HepG2 (cell line): Measurements from ENCODE around the gene CNTRL. TPM values are rescaled to one million over a fixed set of nuclear protein-coding genes. Genes with fewer than 3 reads are reported as not detected.

ENCODE experiments used
- ATAC-seq: fragments of 200-7000 bp; cut with Tn5 transposase; 3 replicates; pipeline ENCODE4 v1.9.1; 2020; ENCODE audit warnings: mild to moderate bottlenecking, moderate library complexity
- BruUV-seq: library from RNA; stranded (reverse); fragments of 400-500 nt; replicated peaks from 2 replicates; lab custom pipeline; 2021; lab: Mats Ljungman, UMichigan
- CTCF ChIA-PET: fragments of 300-600 bp; formaldehyde crosslinking; extraction: SDS; loops from one replicate; lab custom pipeline; 2021; ENCODE audit warnings: low total read pairs, inconsistent platforms, low intra/inter-chr PET ratio; lab: Yijun Ruan, JAX
- POLR2A ChIA-PET: fragments of 350-600 bp; sonication (Branson Sonifier 250); formaldehyde crosslinking; loops from one replicate; lab custom pipeline; 2020; ENCODE audit warnings: antibody characterized with exemption, inconsistent platforms; lab: Yijun Ruan, JAX
- DNase-seq: peaks from one replicate; pipeline ENCODE4 v3.0.0-alpha.2; 2015; ENCODE audit warnings: low spot score
- FAIRE-seq: peaks from 3 replicates; lab custom pipeline; 2011; peaks lifted over from hg19 to GRCh38; lab: Jason Lieb, UNC
- H2AFZ ChIP-seq: one replicate; pipeline ENCODE4 v1.6.1; 2011; ENCODE audit warnings: low read length, inconsistent platforms
- H3K27ac ChIP-seq: fragments of 300-600 bp; 3 replicates; pipeline ENCODE4 v1.8.0; 2011; ENCODE audit warnings: mixed run types, mild to moderate bottlenecking, mixed read lengths, low read length, inconsistent platforms; ENCODE audit not compliant: insufficient read depth; ENCODE audit errors: extremely low read length
- H3K27me3 ChIP-seq, 2 experiments: fragments of 200-600 bp in 1 of 2; 2 replicates in 1 of 2; 3 replicates in 1 of 2; pipeline versions ENCODE4 v1.6.0 to v1.8.0; 2011; ENCODE audit warnings: low read length in 2 of 2, mild to moderate bottlenecking in 2 of 2, moderate library complexity in 2 of 2, inconsistent platforms in 1 of 2; ENCODE audit not compliant: insufficient read depth in 2 of 2, control insufficient read depth in 1 of 2
- H3K36me3 ChIP-seq, 2 experiments: fragments of 200-600 bp in 1 of 2; replicated peaks in 1 of 2; 2 replicates in 1 of 2; 3 replicates in 1 of 2; pipeline versions ENCODE4 v1.5.1 to v1.8.0; 2011; ENCODE audit warnings: low read length in 2 of 2, inconsistent platforms in 1 of 2; ENCODE audit not compliant: insufficient read depth in 2 of 2, control insufficient read depth in 1 of 2
- H3K4me1 ChIP-seq: 2 replicates; pipeline ENCODE4 v1.5.1; 2012; ENCODE audit warnings: low read length, inconsistent platforms; ENCODE audit not compliant: insufficient read depth
- H3K4me2 ChIP-seq: 2 replicates; pipeline ENCODE4 v1.6.0; 2011; ENCODE audit warnings: low read depth, low read length, inconsistent platforms
- H3K4me3 ChIP-seq, 3 experiments: fragments of 200-600 bp in 1 of 3; sonication (generic), shearing (Covaris generic) in 1 of 3; replicated peaks in 1 of 3; 2 replicates each; pipeline ENCODE4 v1.5.1; 2011 to 2016; ENCODE audit warnings: low read length in 3 of 3, inconsistent platforms in 2 of 3, low read depth in 2 of 3, mild to moderate bottlenecking in 2 of 3, control low read depth in 1 of 3, mixed read lengths in 1 of 3; ENCODE audit not compliant: insufficient read depth in 1 of 3
- H3K79me2 ChIP-seq: one replicate; pipeline ENCODE4 v1.6.1; 2011; ENCODE audit warnings: low read length, inconsistent platforms; ENCODE audit not compliant: insufficient read depth
- H3K9ac ChIP-seq: 2 replicates; pipeline ENCODE4 v1.6.0; 2011; ENCODE audit warnings: mild to moderate bottlenecking, low read depth, low read length, inconsistent platforms; ENCODE audit not compliant: insufficient read depth
- H3K9me3 ChIP-seq: 2 replicates; pipeline ENCODE4 v1.5.1; 2012; ENCODE audit warnings: mild to moderate bottlenecking, low read length
- H4K20me1 ChIP-seq: 2 replicates; pipeline ENCODE4 v1.6.0; 2011; ENCODE audit warnings: inconsistent platforms, mild to moderate bottlenecking, low read length, moderate library complexity; ENCODE audit not compliant: insufficient read depth
- CCDC6 ChIP-seq: sonication (generic); formaldehyde crosslinking; IDR thresholded peaks from 2 replicates; pipeline ENCODE4 v1.8.1; 2022; ENCODE audit warnings: mild to moderate bottlenecking, missing genetic modification reagents, moderate library complexity
- CREBL2 ChIP-seq: sonication (generic); formaldehyde crosslinking; IDR thresholded peaks from 2 replicates; pipeline ENCODE4 v1.8.1; 2023; ENCODE audit warnings: missing genetic modification reagents, mild to moderate bottlenecking, borderline replicate concordance
- DDIT3 ChIP-seq: sonication (generic); formaldehyde crosslinking; IDR thresholded peaks from 2 replicates; pipeline ENCODE4 v1.4.0; 2020; ENCODE audit warnings: mild to moderate bottlenecking, missing genetic modification reagents
- FOXP4 ChIP-seq: sonication (generic); formaldehyde crosslinking; IDR thresholded peaks from 2 replicates; pipeline ENCODE4 v1.4.0; 2020; ENCODE audit warnings: missing genetic modification reagents
- HIVEP1 ChIP-seq: sonication (generic); formaldehyde crosslinking; IDR thresholded peaks from 2 replicates; pipeline ENCODE4 v1.4.0; 2020; ENCODE audit warnings: mild to moderate bottlenecking, missing genetic modification reagents
- NFKB2 ChIP-seq: sonication (generic); formaldehyde crosslinking; IDR thresholded peaks from 2 replicates; pipeline ENCODE4 v1.4.0; 2020; ENCODE audit warnings: missing genetic modification reagents, borderline replicate concordance
- RBFOX2 ChIP-seq: fragments of 200-400 bp; formaldehyde crosslinking; IDR thresholded peaks from 2 replicates; pipeline ENCODE4 v1.6.1; 2017; ENCODE audit warnings: low read depth, mild to moderate bottlenecking, low read length
- RFX3 ChIP-seq: IDR thresholded peaks from 2 replicates; pipeline ENCODE4 v1.6.1; 2016; ENCODE audit warnings: missing biosample characterization, missing genetic modification reagents
- SIX1 ChIP-seq: sonication (generic); formaldehyde crosslinking; IDR thresholded peaks from 2 replicates; pipeline ENCODE4 v1.4.0; 2020; ENCODE audit warnings: missing genetic modification reagents, borderline replicate concordance
- STAG1 ChIP-seq: sonication (generic); formaldehyde crosslinking; IDR thresholded peaks from 2 replicates; pipeline ENCODE4 v1.4.0; 2020; ENCODE audit warnings: missing genetic modification reagents
- ZBTB2 ChIP-seq: sonication (generic); formaldehyde crosslinking; IDR thresholded peaks from 2 replicates; pipeline ENCODE4 v1.8.0; 2022; ENCODE audit warnings: low read depth, missing genetic modification reagents
- ZNF432 ChIP-seq: sonication (generic); formaldehyde crosslinking; IDR thresholded peaks from 2 replicates; pipeline ENCODE4 v1.5.0; 2020; ENCODE audit warnings: missing genetic modification reagents, mild to moderate bottlenecking, borderline replicate concordance
- ZNF570 ChIP-seq: sonication (generic); formaldehyde crosslinking; IDR thresholded peaks from 2 replicates; pipeline ENCODE4 v1.4.0; 2020; ENCODE audit warnings: mild to moderate bottlenecking, missing genetic modification reagents, borderline replicate concordance
- ZNF629 ChIP-seq: sonication (generic); formaldehyde crosslinking; conservative IDR thresholded peaks from 2 replicates; pipeline ENCODE4 v1.5.0; 2020; ENCODE audit warnings: missing genetic modification reagents
- ZNF644 ChIP-seq: IDR thresholded peaks from 2 replicates; pipeline ENCODE4 v1.6.1; 2016; ENCODE audit warnings: low read depth
- WGBS: methylation state at CpG from one replicate; pipeline ENCODE4 v1.1.6; 2017; ENCODE audit warnings: low lambda C conversion rate; 5-methylcytosine and 5-hydroxymethylcytosine counted together
- in situ Hi-C: cut with HindIII; loops from 2 replicates; pipeline ENCODE4 v1.10.0; 2017; ENCODE audit warnings: low pct_unique_long_range_greater_than_20kb; ENCODE audit not compliant: extremely low pct_ligation_motif_present
- intact Hi-C: fragments of 100-400 bp; cut with micrococcal nuclease; formaldehyde crosslinking; loops from one replicate; pipeline ENCODE4 v1.10.0; 2022; ENCODE audit not compliant: unreplicated experiment
- polyA plus RNA-seq, 8 experiments: library from polyadenylated mRNA; depleted of rRNA in 3 of 8; stranded (reverse) in 7 of 8; unstranded in 1 of 8; fragments of >200 nt; fragmentation: Illumina TruSeq in 4 of 8; extraction: Trizol in 4 of 8; gene quantifications; 2 replicates each; pipeline versions ENCODE4 v1.2.1 to v1.2.3, GENCODE V29; 2011 to 2016; ENCODE audit warnings: low read depth in 4 of 8, missing spikeins in 1 of 8, mixed read lengths in 1 of 8; ENCODE audit not compliant: insufficient read depth in 1 of 8
- total RNA-seq, 5 experiments: library from RNA; depleted of rRNA; stranded (reverse); fragments of >200 nt; fragmentation: Illumina TruSeq; extraction: Trizol; gene quantifications; 2 replicates each; pipeline ENCODE4 v1.2.3, GENCODE V29; 2016; ENCODE audit warnings: low read depth in 1 of 5

The CNTRL gene
- total and polyA plus RNA-seq, 2 of the 13 experiments (the other 11 are each of a cell fraction or from before 2014, with no cell fraction given): 7.5 to 11.8 TPM

GRCh38 chr9:121169094-121169601, 94.4 kb downstream of the CNTRL start:
- CTCF ChIA-PET: no interaction called here
- Histone ChIP-seq H3K27ac (no peak overlapping the region), H3K9me3 (no peaks in the 10 kb centered on the region), H2AFZ (no peak overlapping the region)
- FAIRE-seq: peak; percentile 32
- in situ Hi-C loops: no loop called here
- TF ChIP-seq DDIT3 (CRISPR knock-in tag) (no peak), SIX1 (CRISPR knock-in tag) (no peak), ZBTB2 (CRISPR knock-in tag) (no peak), ZNF644 (CRISPR knock-in tag) (no peak), RBFOX2 (no peak), RFX3 (no peak), STAG1 (peak; percentile 31; the same call in 1 of the 2 replicates)
- TF ChIP-seq, all 625 proteins: peak for 1
- Histone ChIP-seq H3K9ac (no peak overlapping the region), H3K4me3 (no peak overlapping the region), H3K27me3 (no peaks in the 10 kb centered on the region), H4K20me1 (no peaks in the 10 kb centered on the region), H3K79me2 (no peaks in the 10 kb centered on the region), H3K36me3 (peaks cover 5 to 41% of the 10 kb centered on the region in 2 experiments; a peak in 4 of 5 replicates), H3K4me2 (no peak overlapping the region), H3K4me1 (no peaks in the 10 kb centered on the region)
- ATAC-seq: peak; percentile 88
- intact Hi-C loops: no loop called here
- WGBS: 92% methylated on average over 3 of the region's 3 CpGs
- BruUV-seq: no TSS peak
- DNase-seq: peak; percentile 5
- POLR2A ChIA-PET: interaction anchor here (0.7 kb wide), 1 partner anchor 16 kb away, joined by 3 read pairs; no protein-coding TSS in a partner anchor

GRCh38 chr9:121171236-121171635, 96.5 kb downstream of the CNTRL start:
- Histone ChIP-seq H4K20me1 (no peaks in the 10 kb centered on the region), H3K4me2 (no peak overlapping the region), H3K27ac (no peak overlapping the region), H3K36me3 (peaks cover 5 to 40% of the 10 kb centered on the region in 2 experiments; a peak in 4 of 5 replicates), H3K4me3 (no peak overlapping the region), H3K4me1 (no peaks in the 10 kb centered on the region), H3K9ac (no peak overlapping the region), H2AFZ (no peak overlapping the region), H3K9me3 (no peaks in the 10 kb centered on the region), H3K79me2 (no peaks in the 10 kb centered on the region), H3K27me3 (no peaks in the 10 kb centered on the region)
- TF ChIP-seq CCDC6 (CRISPR knock-in tag) (no peak), NFKB2 (CRISPR knock-in tag) (no peak), ZNF570 (CRISPR knock-in tag) (no peak), HIVEP1 (CRISPR knock-in tag) (no peak), CREBL2 (CRISPR knock-in tag) (no peak), FOXP4 (CRISPR knock-in tag) (no peak), ZNF629 (CRISPR knock-in tag) (peak; percentile 47; the same call in 1 of the 2 replicates), ZNF432 (no peak)
- no peak for FAIRE-seq
- WGBS: 95% methylated on average over 5 of the region's 5 CpGs
- DNase-seq: no peak
- ATAC-seq: no peak
- BruUV-seq: no TSS peak
- in situ Hi-C loops: no loop called here
- intact Hi-C loops: no loop called here
- ChIA-PET POLR2A (no interaction called here), CTCF (no interaction called here)
